HK-2 (cell line): Measurements from ENCODE around the gene SORL1-AS1.
A peak's percentile ranks its signal among the peaks of the same experiment; 100 is the strongest.

ENCODE experiments used
- DNase-seq: peaks from one replicate; pipeline ENCODE4 v3.0.0-alpha.2; 2018; ENCODE audit not compliant: unreplicated experiment

The SORL1-AS1 gene

DNA sequence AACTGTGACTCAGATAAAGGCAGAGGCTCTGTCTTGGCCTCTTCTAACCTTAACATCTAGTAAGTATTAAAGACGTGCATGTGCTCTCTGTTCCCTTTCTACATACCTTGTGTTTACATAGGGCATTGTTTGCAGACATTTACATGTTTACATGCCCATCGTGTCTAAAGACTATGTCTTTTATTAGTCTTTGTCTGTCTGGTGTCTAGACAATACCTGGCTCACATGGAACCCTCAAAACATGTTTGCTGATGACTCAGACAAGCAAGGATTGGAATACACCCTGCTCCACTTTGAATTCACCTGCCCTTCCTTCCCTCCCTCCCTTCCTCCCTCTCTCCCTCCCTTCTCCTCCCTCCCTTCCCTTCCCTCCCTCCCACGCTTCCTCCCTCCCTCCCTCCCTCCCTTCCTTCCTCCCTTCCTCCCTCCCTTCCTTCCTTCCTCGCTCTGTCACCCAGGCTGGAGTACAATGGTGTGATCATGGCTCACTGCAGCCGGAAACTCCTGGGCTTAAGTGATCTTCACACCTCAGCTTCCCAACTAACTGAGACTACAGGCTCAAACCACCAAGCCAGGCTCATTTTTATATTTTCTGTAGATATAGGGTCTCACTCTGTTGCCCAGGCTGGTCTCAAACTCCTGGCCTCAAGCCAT lies 23.7 kb upstream of the SORL1-AS1 start:
- no peak for DNase-seq

DNA sequence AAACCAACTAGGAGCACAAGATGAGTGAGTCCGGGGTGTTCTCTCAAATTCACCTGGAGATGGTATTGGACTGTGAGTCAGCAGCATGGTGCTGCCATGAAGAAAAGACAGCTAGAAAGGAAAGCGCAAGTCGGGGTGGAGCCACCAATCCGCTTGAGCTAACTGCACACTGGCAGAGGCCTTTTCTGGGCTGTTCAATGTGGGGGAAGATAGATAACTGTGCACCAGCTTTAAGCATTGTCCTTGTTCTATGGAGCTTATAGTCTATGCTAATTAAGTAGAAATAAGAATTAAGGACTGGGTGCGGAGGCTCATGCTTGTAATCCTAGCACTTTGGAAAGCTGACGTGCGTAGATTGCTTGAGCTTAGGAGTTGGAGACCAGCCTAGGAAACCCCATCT lies 21.9 kb upstream of the SORL1-AS1 start:
- no peak for DNase-seq

DNA sequence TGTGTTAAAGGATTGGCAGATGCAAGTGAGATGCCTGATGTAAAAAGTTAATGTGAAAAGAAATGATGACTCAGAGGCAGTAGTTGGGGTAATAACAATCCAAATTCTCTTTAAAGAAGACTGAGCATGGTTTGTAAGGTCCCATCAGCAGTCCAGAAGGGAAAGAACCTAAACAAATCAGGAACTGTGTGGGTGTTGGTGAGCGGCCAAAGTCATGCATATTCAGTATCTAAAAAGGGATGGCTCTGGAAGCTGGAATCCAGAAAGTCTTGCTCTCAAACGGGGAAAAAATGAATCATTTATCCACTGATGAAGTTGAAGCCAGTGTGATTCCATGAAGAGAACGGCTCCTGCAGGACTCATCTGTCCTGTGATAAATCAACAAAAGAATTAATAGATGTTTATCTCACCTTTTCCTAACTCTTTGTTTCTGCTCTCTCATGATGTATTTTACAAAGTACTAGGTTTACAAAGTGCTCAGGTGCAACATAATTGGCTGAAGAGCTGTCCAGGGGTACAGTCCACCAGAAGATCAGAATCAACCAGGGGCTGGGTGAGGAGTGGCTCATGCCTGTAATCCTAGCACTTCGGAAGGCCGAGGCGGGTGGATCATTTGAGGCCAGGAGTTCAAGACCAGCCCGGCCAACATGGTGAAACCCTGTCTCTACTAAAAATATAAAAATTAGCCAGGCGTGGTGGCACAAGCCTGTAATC lies 20.5 kb upstream of the SORL1-AS1 start:
- no peak for DNase-seq

DNA sequence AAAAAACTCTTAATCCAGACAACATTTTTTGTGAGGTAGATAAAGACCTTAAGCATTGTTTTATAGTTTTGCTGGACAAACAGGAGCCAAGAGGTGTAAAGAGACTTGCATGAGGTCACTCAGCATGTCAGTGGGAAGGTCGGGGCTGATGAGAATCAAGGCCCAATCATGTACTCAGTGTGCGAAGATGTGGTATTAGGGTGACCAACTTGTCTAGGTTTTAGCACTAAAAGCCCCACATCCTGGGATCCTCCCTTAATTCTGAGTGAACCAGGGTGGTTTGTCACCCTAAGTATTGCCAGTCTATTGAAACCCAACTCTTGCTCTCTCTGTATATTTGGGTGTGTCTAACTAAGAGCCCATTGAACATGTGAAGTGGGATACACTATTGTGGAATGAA lies 19.5 kb upstream of the SORL1-AS1 start:
- DNase-seq, result no peak

DNA sequence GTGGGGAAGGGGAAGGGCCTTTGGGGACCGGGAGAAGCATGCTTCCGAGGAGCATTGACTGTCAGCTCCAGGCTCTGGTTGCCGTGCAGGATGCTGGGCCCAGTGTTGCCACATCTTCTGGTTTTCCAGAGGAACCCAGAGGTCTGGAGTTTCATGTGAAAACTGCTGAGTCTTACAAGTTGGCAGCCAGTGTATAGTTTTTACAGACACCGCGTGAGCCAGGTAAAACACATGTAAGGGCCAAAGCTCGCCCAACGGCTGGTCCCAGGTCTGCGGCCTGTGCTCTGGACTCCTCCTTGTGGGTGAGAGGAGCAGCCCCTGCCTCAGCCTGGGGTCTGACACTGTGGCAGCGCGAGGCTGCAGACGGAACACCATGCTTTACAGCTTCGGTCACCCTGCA lies 18.4 kb upstream of the SORL1-AS1 start:
- DNase-seq, result no peak

DNA sequence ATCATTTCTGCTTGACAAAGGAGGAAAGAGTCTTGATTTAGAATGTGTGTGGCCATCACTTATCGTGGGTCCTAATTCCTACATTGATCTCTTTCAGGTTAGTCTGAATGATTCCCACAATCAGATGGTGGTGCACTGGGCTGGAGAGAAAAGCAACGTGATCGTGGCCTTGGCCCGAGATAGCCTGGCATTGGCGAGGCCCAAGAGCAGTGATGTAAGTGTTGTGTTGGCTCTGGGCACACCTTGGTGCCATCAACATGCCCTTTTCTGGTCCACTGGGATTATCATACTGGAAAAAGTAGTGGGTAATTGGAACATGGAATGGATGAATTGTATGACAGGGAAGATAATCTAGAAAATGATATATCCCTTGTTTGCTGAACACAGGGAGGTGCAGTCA lies 17.1 kb upstream of the SORL1-AS1 start:
- DNase-seq, result no peak

DNA sequence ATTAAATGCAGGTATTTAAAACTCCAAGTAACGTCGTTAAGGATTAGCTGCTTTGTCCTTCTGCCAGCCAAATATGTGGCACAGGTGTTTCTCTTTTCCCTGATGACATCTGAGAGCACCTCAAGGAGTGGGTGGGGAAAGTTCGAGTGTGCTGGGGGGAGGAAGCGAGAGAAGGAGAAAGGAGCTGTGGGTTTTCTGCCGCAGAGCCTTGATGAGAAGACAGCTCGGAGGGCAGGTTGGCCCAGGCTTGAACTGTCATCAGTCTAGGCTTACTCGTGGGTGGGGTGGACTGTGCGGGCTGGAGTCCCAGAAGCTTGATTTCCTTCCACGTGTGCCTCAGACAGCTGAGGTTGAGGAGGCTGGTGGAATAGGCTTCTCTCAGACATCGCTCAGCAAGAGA lies 15.2 kb upstream of the SORL1-AS1 start:
- DNase-seq, result no peak

DNA sequence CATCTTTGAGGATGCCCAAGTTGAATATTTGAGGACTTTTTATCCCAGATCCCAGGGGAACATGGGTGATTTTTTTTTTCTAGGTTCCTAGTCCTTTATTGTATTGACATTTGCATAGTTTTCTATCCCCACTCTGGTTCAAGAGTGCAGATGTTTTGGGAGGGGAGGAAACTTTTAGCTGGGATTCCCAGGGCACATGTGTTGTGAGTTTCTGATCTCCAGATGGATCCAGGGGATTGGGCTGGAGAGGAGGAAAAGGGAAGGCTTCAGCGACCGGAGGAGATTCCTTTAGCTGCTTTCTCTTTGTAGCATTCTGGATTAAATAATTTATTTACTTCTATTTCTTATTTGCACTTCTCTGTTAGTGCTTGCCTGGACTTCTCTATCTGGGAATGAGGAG lies 14.7 kb upstream of the SORL1-AS1 start:
- DNase-seq, result no peak

DNA sequence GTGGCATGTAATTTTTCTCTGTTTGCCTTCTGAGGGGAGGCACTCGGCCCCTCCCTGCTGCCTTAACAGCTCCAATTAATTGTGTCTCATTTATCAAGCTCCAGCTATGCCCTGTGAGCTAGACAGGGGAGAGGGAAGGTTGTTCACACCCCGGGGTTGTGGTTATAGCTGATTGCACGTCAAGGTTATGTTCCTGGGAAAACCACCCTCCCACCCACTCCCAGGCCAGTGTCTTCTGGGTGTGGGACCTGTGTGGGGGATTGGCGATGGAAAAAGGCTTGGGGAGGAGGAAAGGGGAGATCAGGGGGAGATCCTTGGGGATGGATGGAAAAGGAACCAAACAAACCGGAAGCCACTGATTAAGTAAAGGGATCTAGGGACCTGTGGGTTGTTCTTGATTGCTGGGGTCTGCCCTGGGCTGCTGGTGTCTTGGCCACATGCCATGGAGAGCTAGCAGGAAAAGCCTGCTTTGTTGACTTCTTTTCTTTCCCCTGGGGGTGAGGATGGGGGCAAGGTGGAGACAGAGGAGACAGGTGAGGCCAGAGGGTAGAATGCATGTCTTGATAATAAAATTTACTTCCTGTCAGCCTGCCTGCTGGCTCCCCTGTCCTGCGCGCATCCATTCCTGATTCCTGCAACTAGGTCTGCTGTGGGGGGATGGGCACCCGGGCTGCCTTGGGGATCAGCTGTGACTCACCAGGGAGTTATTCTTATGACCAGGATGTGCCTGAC lies 13.5 kb upstream of the SORL1-AS1 start:
- peak; percentile 81 for DNase-seq

DNA sequence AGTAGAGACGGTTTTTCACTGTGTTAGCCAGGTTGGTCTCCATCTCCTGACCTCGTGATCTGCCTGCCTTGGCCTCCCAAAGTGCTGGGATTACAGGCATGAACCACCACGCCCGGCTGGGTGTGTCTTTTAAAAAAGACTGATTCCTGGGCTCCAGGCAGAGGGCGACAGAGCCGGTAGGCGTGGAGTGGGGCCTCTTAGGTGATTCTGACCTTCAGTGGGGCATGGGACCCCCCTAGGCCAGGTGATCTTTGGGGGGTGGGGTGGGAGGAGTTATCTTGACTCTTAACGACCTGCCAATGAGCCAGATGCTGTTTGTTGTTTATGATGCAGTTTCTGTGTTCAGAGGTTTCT lies 12.9 kb upstream of the SORL1-AS1 start:
- no peak for DNase-seq

DNA sequence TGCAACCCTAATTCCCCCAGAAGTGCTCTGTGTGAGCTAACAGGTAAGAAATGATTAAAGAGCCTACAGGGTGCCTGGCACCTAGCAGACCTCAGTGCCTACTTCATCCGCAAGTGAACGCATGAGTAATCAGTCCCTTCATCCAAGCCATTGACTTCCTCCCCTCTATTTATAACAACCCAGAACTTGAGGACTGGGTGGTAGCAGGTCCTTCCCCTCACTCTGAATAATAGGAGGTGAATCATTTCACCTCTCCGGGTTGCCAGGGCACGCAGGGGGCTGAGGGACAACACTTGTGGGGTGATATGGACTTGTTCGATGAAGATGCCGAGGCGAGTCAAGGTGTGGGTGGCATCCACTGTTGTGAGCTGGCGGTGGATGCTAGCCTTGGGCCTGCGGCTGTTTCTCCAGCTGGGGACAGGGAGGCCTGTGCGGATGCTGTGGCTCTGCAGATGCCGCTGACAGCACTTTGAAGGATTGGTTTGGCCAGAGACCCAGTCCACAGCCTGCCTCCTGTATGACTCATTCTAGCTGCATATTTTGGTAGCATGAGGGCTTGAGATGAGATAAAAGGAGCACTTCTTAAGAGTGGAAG lies 11.7 kb upstream of the SORL1-AS1 start:
- DNase-seq, result peak; percentile 19

DNA sequence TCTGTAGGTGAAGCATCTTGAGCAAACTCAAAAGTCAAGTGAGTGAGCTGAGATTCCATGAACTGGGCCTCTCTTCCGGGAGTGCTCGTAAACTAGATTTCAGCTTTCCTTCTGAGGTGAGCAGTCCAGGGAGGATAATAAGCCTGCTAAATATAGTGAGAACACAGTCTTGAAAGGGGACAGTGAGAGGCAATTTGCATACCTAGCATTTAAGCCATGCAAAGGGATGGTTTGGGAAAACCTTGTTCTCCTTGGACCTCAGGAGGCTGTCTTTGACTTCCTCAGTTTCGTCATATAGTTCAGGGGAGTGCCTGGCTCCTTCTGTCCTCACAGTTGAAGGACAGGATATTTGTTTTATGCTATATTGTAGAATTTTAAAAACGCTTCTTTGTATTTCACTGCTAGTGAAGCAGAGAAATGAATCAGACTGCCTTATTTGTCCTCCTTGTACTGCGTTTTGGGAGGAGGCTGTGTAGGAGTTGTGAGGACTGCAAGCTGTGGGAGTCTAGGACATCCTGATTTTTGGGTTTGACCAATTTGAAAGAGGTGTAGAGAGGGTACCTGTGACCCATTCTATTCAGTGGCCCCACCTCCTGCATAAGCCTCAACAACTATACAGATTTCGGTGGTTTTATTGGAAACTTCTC lies 11.0 kb upstream of the SORL1-AS1 start:
- DNase-seq, result no peak

DNA sequence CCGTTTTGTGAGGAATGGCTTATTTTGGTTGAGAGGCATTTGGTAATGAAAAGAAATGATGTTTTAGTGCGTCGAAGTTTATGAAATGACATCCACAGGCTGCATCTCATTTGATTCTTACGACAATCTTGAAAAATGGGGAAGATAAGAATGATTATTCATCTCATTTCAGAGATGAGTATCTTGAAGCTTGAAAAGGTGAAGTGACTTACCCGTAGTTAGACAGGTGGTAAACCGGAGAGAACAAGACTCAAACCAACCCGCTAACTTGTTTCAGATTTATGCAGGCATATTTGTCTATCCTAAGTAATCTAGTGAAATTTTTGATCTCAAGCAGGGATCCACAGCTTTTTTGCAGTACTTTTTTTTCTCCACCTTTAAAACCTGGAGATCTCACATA lies 9.1 kb upstream of the SORL1-AS1 start:
- no peak for DNase-seq

DNA sequence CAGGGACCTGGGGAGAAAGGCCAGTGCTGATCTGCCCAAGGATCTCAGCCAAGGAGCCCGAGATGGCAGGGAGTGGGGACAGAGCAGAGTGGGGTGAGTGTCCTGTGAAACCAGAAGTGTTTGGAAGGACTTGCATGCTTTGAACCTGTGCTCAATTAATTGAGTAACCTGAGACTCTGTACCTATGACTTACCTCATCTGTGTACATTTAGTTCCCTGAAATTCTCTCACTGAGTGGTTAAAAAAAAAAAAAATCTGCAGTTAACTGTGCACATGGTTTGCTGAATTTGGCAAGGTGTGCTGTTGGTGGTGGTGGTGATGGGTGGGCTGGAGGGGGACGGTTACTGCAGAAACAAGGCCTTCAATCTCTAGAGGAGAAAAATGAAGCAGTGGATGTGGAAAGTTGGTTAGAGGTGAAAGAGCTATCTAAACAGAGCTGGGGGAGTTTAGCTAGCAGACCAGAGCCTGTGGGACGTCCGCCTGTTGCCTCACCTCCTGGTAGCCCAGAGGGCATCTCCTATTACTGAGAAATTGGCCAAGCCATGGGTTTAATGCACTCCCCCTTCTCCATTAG lies 8.3 kb upstream of the SORL1-AS1 start:
- no peak for DNase-seq

DNA sequence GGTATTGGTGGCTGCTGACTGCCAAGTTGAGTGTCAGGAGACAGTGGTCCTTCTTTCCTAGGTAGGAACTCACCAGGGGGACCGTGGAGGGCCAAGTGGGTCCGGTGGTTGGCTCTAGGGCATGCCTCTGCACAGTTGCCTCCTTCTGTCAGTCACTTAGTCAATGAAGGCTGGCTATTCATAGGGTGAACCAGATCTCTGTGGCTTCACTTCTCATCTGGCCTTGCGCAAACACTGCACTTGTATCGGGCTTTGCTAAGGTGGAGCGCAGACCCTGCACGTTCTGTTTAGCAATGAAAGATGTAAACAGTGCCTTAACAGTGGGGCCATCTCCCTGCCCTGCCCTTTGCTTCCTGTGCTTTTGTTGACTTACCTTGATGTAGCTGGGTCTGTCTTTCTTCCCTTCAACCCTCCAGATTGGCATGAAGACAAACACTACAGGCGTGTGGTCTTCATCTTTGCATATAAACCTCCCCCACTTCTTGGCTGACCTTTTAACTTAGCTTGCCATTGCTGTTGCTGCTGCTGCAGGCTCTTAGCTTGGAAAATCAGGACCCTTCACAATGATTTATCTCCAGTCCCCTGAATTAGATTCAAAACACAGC lies 6.7 kb upstream of the SORL1-AS1 start:
- DNase-seq, result no peak

DNA sequence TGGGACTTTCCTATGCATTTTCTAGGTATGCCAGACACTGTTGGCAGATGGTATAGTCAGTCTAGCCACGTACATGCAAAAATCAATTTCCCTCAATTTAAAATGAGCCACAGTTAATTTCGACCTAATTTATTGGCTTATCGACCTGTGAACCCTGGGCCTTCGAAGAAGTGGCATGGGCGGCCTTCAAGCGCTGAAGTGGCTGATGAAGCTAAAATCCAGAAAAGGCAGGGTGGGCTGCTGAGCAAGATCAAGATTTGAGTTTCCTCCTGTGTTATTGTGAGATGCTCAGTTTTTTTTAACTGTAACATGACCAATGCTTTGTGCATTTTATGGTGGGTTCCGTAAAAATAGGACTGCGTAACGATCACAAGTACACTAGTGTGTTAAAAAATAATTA lies 5.8 kb upstream of the SORL1-AS1 start:
- no peak for DNase-seq

DNA sequence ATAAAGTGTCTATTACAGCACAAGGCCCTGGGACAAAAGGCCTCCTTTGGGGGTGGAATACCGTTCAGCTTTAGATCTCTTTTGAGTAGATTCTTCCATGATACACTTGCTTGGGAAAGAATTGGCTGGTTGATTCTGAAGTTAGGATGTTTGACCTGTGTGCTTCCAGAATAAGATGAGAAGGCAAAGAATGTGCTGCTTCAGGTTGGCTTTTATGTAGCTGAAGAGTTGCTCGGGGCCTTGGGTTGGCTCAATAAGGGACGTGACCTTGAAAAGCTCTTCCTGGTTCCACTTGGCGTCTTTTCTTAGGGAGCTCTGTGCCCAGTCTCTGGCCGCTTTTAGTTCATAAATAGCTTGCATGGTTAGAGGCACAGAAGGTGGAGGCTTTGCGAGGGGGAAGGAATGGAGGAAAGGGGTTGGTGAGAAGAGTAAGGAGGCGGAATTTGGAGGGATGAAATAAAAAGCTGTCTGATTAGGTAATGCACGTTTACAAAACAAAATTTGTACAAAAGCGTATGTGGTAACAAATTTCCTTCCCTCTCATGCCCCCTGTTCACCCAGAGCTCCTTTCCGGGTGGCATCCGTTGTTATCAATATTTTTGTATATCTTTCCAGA lies 4.2 kb upstream of the SORL1-AS1 start:
- DNase-seq, result no peak

DNA sequence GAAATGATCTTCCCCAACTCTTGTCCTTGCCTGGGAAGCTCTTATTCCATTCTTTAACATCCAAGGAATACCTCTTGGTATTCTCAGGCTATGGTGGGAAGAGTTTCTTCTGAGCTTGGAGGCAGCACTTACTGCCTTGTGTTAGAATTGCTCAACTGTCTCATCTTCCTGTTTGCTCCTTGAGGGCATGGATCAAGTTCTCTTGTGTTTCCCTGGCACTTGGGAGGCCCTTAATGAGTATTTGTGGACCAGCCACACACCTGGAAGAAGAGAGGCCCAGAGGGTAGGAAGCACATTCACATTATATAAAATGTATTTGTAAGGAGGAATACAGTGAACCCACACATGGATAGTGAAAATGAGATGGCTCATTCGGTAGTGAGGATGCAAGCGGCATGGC lies 3.4 kb upstream of the SORL1-AS1 start:
- no peak for DNase-seq

DNA sequence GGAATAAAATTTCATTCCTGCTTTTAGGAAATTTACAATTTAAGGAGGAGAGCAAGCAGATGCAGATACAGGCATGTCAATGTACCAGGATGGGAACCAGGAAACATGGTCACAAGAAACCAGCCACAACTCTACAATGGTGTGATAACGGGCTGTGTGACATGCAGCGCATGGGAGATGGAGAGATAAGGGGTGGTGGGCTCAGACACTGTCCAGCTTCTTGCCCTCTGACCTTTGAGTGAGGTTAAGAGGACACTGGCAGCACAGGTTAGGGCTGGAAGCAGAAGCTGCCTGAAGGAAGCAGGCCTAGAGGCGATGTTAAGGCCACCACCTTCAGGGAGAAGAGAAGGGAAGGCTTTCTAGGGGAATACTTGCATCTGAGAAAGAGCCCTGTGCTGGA lies 2.3 kb upstream of the SORL1-AS1 start:
- no peak for DNase-seq

DNA sequence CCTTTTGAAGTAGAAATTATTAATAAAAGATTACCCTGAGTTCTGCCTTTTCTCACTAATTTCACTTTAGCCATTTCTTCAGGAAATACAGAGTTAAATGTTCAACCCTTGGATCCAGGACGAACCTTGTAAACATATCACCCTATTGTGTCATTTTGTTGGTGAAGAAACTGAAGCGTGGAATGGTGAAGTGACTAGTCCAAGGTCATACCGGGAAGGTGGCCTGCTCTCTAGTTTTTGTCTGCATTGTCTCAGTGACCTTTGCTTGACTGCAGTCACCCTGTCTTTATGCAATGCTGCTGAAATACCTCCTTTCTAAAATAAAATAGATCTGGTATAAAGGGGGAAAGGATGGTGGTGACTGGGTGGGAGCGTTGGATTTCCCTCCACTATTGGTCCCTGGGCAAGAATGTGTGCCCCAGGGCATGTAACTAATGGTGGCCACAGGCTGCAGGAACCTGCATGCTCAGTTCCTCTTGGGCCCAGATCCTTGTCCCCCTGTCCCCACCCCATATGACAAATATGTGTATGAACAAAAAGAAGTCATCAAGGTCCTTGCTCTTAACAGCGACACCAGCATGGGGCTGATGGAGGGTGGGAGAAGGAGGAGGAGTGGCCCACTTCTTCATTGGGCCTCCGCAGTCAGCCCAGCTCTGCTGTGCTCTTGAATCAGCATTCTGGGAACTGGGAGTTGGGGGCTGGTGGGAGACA lies 977 bp upstream of the SORL1-AS1 start:
- DNase-seq, result no peak
